Stimulated activated effector memory CD8-positive, alpha-beta T cell treated with anti-CD3 and anti-CD28 coated beads, Interleukin-12 subunit alpha, Interleukin-12 subunit beta, amount 100 ng/mL, for 72 hours (primary cell): ENCODE data around the gene PCDH11Y.
A peak's percentile ranks its signal among the peaks of the same experiment; 100 is the strongest.
"Not testable (repeated sequence)": the region's sequence is repeated elsewhere in the genome, so short reads cannot be mapped to it uniquely, and the experiment has no call there.

Source experiments
- ATAC-seq: fragments of 150-1000 bp; cut with Tn5 transposase; 2 replicates; pipeline ENCODE4 v1.10.0; 2021
- DNase-seq, 2 donors: peaks; one replicate each; pipeline ENCODE4 v3.0.0; 2021 to 2022; ENCODE audit warnings: low spot score in 2 of 2
- H3K27ac Mint-ChIP-seq: one replicate; pipeline ENCODE4 v1.8.0; 2022; ENCODE audit warnings: mild to moderate bottlenecking, mixed read lengths
- H3K36me3 Mint-ChIP-seq: one replicate; pipeline ENCODE4 v1.8.0; 2022; ENCODE audit warnings: mild to moderate bottlenecking, mixed read lengths
- H3K4me1 Mint-ChIP-seq: one replicate; pipeline ENCODE4 v1.8.0; 2022; ENCODE audit warnings: mixed read lengths
- H3K4me3 Mint-ChIP-seq: one replicate; pipeline ENCODE4 v1.8.0; 2022; ENCODE audit warnings: mild to moderate bottlenecking, mixed read lengths
- H3K9me3 Mint-ChIP-seq: one replicate; pipeline ENCODE4 v1.8.0; 2022; ENCODE audit warnings: mixed read lengths

PCDH11Y gene

GRCh38 chrY:5000057-5000456 is at the start of gene PCDH11Y:
Gene PCDH11Y (plus strand): TSS chrY:5000296. CDS start chrY:5057100, 56,804 bp downstream.
- ATAC-seq = peak; percentile 57
- DNase-seq, H3K27ac Mint-ChIP-seq, H3K36me3 Mint-ChIP-seq, H3K4me1 Mint-ChIP-seq, H3K4me3 Mint-ChIP-seq, H3K9me3 Mint-ChIP-seq: not testable (repeated sequence)

GRCh38 chrY:4967894-4968293 is 32.2 kb upstream of the PCDH11Y start:
- H3K4me3 Mint-ChIP-seq, H3K36me3 Mint-ChIP-seq, ATAC-seq, DNase-seq, H3K9me3 Mint-ChIP-seq, H3K4me1 Mint-ChIP-seq, H3K27ac Mint-ChIP-seq: not testable (repeated sequence)

- not testable (repeated sequence) for DNase-seq, H3K9me3 Mint-ChIP-seq, H3K36me3 Mint-ChIP-seq, H3K4me3 Mint-ChIP-seq, H3K27ac Mint-ChIP-seq, H3K4me1 Mint-ChIP-seq
- peak; percentile 81 for ATAC-seq
Measured at GRCh38 chrY:4991743-4992400, 8.2 kb upstream of the PCDH11Y start.

- not testable (repeated sequence) for ATAC-seq, DNase-seq, H3K4me3 Mint-ChIP-seq, H3K36me3 Mint-ChIP-seq, H3K9me3 Mint-ChIP-seq, H3K4me1 Mint-ChIP-seq, H3K27ac Mint-ChIP-seq
Measured at GRCh38 chrY:4994892-4995291, 5.2 kb upstream of the PCDH11Y start.

GRCh38 chrY:5002476-5003184 is 2.5 kb downstream of the PCDH11Y start:
- not testable (repeated sequence) for H3K36me3 Mint-ChIP-seq, ATAC-seq, H3K4me3 Mint-ChIP-seq, H3K27ac Mint-ChIP-seq, H3K4me1 Mint-ChIP-seq, DNase-seq, H3K9me3 Mint-ChIP-seq

- H3K4me3 Mint-ChIP-seq, H3K4me1 Mint-ChIP-seq, H3K9me3 Mint-ChIP-seq, H3K27ac Mint-ChIP-seq, DNase-seq, H3K36me3 Mint-ChIP-seq, ATAC-seq: not testable (repeated sequence)
Measured at GRCh38 chrY:5038972-5039523, 39.0 kb downstream of the PCDH11Y start.

- not testable (repeated sequence) for H3K27ac Mint-ChIP-seq, H3K36me3 Mint-ChIP-seq, ATAC-seq, H3K4me3 Mint-ChIP-seq, DNase-seq, H3K4me1 Mint-ChIP-seq, H3K9me3 Mint-ChIP-seq
Measured at GRCh38 chrY:5083017-5083416, 82.9 kb downstream of the PCDH11Y start.

GRCh38 chrY:5182998-5183397 is 182.9 kb downstream of the PCDH11Y start:
- not testable (repeated sequence) for H3K36me3 Mint-ChIP-seq, H3K4me1 Mint-ChIP-seq, H3K27ac Mint-ChIP-seq, H3K4me3 Mint-ChIP-seq, ATAC-seq, DNase-seq, H3K9me3 Mint-ChIP-seq

- H3K27ac Mint-ChIP-seq, H3K4me3 Mint-ChIP-seq, H3K9me3 Mint-ChIP-seq, DNase-seq, H3K36me3 Mint-ChIP-seq, H3K4me1 Mint-ChIP-seq, ATAC-seq: not testable (repeated sequence)
Measured at GRCh38 chrY:5215116-5215515, 215.0 kb downstream of the PCDH11Y start.

GRCh38 chrY:5324931-5325330 is 324.8 kb downstream of the PCDH11Y start:
- H3K27ac Mint-ChIP-seq, ATAC-seq, DNase-seq, H3K4me1 Mint-ChIP-seq, H3K4me3 Mint-ChIP-seq, H3K36me3 Mint-ChIP-seq: not testable (repeated sequence)
- peaks cover 19% of the 10 kb centered on the region for H3K9me3 Mint-ChIP-seq

GRCh38 chrY:5342220-5342619 is 342.1 kb downstream of the PCDH11Y start:
- not testable (repeated sequence) for H3K27ac Mint-ChIP-seq, H3K4me3 Mint-ChIP-seq, H3K36me3 Mint-ChIP-seq, ATAC-seq, H3K9me3 Mint-ChIP-seq, DNase-seq, H3K4me1 Mint-ChIP-seq

- not testable (repeated sequence) for H3K27ac Mint-ChIP-seq, H3K9me3 Mint-ChIP-seq, ATAC-seq, H3K4me3 Mint-ChIP-seq, H3K36me3 Mint-ChIP-seq, DNase-seq, H3K4me1 Mint-ChIP-seq
Measured at GRCh38 chrY:5543705-5544104, 543.6 kb downstream of the PCDH11Y start.

GRCh38 chrY:5638589-5638988 is 638.5 kb downstream of the PCDH11Y start:
- not testable (repeated sequence) for H3K9me3 Mint-ChIP-seq, H3K27ac Mint-ChIP-seq, ATAC-seq, DNase-seq, H3K4me3 Mint-ChIP-seq, H3K4me1 Mint-ChIP-seq, H3K36me3 Mint-ChIP-seq

- H3K4me1 Mint-ChIP-seq, ATAC-seq, H3K4me3 Mint-ChIP-seq, H3K36me3 Mint-ChIP-seq, H3K27ac Mint-ChIP-seq, H3K9me3 Mint-ChIP-seq, DNase-seq: not testable (repeated sequence)
Measured at GRCh38 chrY:5679265-5679664, 679.2 kb downstream of the PCDH11Y start.

- H3K9me3 Mint-ChIP-seq, ATAC-seq: not testable (repeated sequence)
Measured at GRCh38 chrY:5708727-5709126, 708.6 kb downstream of the PCDH11Y start.

More at GRCh38 chrY:5708727-5709126, 708.6 kb downstream of the PCDH11Y start:
- H3K4me3 Mint-ChIP-seq, H3K27ac Mint-ChIP-seq, DNase-seq, H3K4me1 Mint-ChIP-seq, H3K36me3 Mint-ChIP-seq: not testable (repeated sequence)
